Measurements from ENCODE around the gene OPN3.

The OPN3 gene

GRCh38 chr1:241586905-241587512 is 53.2 kb downstream of the OPN3 start:
- DNase-seq, result no peak

- no peak for DNase-seq
Observed at GRCh38 chr1:241582921-241583321, 57.2 kb downstream of the OPN3 start.

GRCh38 chr1:241579434-241579833 is 60.7 kb downstream of the OPN3 start:
- peak; percentile 9 for DNase-seq

GRCh38 chr1:241574154-241574553 is 66.0 kb downstream of the OPN3 start:
- DNase-seq, result no peak

- no peak for DNase-seq
Observed at GRCh38 chr1:241569848-241570247, 70.3 kb downstream of the OPN3 start.

GRCh38 chr1:241560849-241561187 is 79.4 kb downstream of the OPN3 start:
- no peak for DNase-seq

- no peak for DNase-seq
Observed at GRCh38 chr1:241560146-241560848, 79.9 kb downstream of the OPN3 start.

GRCh38 chr1:241557551-241558193 is 82.5 kb downstream of the OPN3 start:
- no peak for DNase-seq

- DNase-seq, result no peak
Observed at GRCh38 chr1:241557031-241557430, 83.1 kb downstream of the OPN3 start.

GRCh38 chr1:241555526-241555925 is 84.6 kb downstream of the OPN3 start:
- no peak for DNase-seq

- DNase-seq, result no peak
Observed at GRCh38 chr1:241553886-241554592, 86.1 kb downstream of the OPN3 start.

- peak; percentile 35 for DNase-seq
Observed at GRCh38 chr1:241551759-241552638, 88.2 kb downstream of the OPN3 start.

GRCh38 chr1:241550318-241550717 is 89.9 kb downstream of the OPN3 start:
- DNase-seq, result no peak

- DNase-seq, result no peak
Observed at GRCh38 chr1:241548008-241548407, 92.2 kb downstream of the OPN3 start.
